NCI-H510A treated with DMSO at 0.1 percent for 48 hours (cell line): ENCODE measurements around the gene IFI27.

Source experiments
- DNase-seq: peaks from one replicate; lab custom pipeline; 2025; lab: John Stamatoyannopoulos, UW

Gene IFI27

GRCh38 chr14:94125659-94126418 lies 15.3 kb downstream of the IFI27 start:
- DNase-seq, result no peak

- no peak for DNase-seq
These were observed 15.8 kb downstream of the IFI27 start for GRCh38 chr14:94126419-94126677.

GRCh38 chr14:94126800-94127199 lies 16.3 kb downstream of the IFI27 start:
- DNase-seq, result no peak

DNA sequence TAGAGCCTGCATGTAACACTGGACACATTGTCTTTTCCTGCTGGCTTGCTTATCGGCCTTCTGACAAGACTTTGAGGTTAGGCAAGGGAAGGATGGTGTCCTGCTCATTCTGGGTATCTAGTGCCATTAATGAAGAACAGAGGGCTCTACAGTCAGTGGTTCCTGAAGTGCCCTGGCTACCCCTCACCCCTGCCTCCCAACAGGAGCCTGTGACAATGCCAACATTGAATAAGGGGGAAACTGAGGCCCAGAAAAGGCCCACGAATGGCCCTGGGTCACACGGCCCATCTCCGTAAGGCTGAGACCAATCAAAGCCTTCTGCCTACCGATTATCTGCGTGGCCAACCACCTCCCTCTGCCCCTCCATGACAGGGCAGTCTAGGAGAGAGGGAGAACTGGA lies 16.8 kb downstream of the IFI27 start:
- no peak for DNase-seq

DNA sequence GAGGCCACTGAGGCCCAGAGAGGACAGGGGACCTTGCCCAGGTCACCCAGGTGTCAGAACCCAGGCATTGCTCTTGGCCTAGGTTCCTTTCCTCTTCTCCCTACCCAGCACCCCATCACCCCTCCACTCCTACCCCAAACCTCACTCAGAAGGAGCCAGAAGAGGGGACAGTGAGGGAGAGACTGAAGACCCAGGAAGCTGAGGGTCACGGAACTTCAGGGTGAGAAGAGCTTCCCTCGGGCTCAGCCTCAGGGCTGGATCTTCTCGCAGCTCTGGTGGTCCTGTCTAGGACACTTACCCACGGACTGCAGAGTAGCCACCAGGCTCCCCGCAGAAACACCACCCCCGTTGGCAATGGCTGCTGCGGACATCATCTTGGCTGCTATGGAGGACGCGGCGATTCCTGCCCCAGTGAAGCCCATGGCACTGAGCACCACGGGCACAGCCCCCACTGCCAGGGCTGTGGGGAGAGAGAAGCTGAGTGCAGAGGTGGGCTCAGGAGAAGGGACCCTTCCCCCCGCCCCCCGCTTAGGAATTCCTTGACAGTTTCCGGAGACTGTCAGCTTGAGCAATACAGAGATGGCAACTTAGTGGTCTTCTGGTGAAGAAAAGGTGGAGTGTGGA lies 17.8 kb downstream of the IFI27 start:
- DNase-seq, result no peak

- DNase-seq, result peak; percentile 86
These were observed 18.7 kb downstream of the IFI27 start, which contains the start of gene IFI27L2 for GRCh38 chr14:94129111-94129757. Gene IFI27L2, minus strand, starts transcription at chr14:94129604. Its CDS starts 40 bp downstream, at chr14:94129564.

DNA sequence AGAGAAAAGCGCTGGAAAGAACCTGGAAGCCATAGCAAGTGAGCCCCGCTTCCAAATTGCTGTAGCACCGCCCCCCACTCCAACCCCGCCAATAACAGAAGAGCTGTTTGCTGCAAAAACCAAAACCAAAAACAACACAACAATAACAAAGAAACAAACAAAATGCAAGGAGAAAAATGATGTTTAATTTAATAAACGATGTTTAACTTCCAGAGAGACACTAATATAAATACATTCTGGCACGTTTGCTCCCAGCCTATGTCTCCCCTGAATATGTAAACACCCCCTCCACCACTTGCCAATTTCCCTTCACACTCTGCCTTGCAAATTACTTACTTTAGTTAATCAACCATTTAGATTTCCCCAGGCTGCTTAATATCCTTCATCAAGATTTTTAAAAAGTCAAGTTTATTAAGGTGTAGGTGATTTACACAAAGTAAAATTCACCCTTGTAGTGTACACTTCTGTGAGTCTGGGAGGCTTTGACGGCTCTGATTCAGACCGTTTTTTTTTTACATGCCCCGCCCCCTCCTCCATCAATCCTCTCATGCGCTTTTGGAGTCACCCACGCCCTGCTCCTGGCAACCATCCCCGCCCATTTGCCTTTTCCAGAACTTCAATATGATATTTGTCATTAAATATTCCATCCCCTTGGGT lies 19.4 kb downstream of the IFI27 start:
- DNase-seq, result peak; percentile 51

- peak; percentile 59 for DNase-seq
These were observed 21.9 kb downstream of the IFI27 start for GRCh38 chr14:94132285-94132887.

DNA sequence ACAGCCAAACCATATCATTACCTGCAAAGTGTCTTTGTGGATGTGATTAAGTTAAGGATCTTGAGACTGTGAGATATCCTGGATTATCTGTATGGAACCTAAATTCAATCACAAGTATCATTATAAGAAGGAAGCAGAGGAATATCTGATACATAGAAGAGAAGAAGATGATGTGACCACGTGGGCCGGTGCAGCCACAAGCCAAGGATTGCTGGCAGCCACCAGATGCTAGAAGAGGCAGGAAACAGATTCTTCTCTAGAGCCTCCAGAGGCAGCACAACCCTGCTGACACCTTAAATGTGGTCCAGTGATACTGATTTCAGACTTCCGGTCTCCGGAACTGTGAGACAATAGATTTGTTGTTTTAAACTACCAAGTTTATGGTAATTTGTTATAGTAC lies 24.9 kb downstream of the IFI27 start:
- no peak for DNase-seq

DNA sequence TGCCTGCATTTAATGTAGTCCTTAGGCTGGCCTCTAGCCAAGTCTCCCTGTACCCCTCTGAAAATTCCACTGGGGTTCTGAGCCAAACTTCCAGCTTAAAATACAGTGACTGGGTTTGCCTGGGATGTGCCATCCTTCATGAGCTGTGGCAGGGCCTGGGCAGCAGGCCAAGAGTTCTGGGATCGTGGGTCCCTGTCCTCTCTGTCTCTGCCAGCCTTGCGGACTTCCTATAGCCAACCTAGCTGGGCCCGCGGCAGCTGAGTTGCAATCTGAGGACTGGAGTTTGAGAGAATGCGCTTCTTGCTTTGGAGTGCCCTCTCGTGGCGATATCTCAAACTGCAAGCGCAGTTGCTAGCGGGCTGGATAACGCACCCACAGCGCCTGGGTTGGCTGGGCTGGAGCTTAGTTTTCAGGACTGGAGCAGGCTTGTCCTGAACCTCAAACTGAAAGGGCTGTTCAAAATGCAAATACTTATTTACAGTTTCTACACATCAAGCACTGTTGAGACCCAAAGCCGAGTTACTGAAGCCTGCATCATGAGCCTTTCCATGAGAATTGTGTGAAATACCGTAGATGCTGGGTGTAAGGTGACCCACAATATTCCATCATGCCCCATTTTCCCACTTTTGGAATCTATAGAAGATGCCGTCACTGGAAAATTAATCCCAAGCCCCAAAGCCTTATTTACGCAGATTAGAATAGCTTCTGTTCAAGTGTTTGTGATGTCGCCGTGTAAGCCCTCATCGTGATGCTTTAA lies 26.2 kb downstream of the IFI27 start:
- peak; percentile 75 for DNase-seq

GRCh38 chr14:94138251-94138650 lies 27.7 kb downstream of the IFI27 start:
- DNase-seq, result no peak

DNA sequence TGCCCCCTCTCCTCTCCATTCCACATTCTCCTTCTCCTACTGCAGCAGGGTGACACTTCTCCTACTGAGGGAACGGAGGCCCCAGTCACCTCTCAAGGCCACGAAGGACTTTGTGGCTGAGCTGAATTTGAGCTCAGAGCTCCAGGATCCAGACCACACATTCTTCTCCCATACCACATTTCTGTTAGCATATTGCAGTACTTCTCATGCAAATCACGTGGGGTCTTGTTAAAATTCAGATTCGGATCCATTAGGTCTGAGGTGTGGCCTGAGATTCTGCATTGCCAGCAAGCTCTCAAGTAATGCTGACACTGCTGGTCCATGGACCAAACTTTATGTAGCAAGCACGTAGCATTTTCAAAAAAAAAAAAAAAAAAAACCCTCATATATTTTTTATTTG lies 28.5 kb downstream of the IFI27 start:
- DNase-seq, result no peak

GRCh38 chr14:94139421-94139820 lies 28.9 kb downstream of the IFI27 start:
- DNase-seq, result no peak

DNA sequence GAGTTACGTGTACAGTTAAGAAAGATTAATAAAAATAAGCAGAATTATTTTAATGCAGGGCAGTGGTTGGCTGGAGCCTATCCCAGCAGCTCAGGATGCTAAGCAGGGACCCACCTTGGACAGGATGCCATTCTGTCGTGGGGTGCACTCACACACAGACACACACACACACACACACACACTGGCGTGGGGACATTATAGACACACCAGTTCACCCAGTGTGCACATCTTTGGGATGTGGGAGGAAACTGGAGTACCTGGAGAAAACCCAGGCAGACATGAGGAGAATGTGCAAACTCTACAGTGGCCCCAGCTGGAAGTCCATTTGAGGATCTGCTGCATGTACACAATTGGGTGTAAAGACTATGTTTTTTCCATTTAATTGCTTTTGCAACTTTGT lies 31.7 kb downstream of the IFI27 start:
- DNase-seq, result no peak

- no peak for DNase-seq
These were observed 32.3 kb downstream of the IFI27 start for GRCh38 chr14:94142836-94143235.

DNA sequence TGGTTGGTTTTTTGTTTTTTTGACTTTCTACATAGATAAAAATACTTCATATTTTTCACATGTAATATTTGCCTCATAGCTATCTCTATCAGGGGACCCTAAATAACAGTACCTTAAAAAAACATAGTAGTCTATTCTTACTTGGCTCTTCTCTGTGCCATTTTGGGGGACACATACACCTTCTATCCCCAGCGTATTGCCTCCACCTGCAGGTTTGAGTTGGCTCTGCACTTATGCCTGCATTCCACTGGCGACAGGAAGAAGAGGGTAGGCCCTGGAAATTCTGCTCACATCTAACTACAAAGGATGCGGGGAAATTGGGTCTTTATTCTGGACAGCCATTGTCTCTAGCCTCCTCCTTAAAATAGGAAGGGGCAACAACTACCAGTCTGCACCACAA lies 32.7 kb downstream of the IFI27 start:
- no peak for DNase-seq

GRCh38 chr14:94143711-94144110 lies 33.2 kb downstream of the IFI27 start:
- DNase-seq, result no peak

DNA sequence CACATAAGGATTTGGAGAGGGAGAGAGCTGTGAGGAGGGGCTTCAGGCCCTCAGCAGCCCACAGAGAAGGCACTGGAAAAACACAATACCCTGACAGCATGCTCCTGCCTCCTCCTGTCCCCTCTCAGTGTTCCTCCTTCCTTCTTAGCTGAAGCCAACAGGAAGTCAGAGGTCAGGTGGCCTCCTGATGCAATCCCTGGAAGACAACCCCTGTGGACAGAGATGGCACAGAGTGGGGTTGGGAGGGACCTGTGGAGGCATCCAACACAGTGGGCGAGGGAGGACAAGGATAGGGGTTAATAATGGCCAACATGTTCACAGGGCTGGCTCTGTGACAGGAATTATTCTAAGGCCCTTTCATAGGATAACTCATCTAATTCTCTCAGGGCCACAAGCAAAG lies 34.2 kb downstream of the IFI27 start:
- no peak for DNase-seq

DNA sequence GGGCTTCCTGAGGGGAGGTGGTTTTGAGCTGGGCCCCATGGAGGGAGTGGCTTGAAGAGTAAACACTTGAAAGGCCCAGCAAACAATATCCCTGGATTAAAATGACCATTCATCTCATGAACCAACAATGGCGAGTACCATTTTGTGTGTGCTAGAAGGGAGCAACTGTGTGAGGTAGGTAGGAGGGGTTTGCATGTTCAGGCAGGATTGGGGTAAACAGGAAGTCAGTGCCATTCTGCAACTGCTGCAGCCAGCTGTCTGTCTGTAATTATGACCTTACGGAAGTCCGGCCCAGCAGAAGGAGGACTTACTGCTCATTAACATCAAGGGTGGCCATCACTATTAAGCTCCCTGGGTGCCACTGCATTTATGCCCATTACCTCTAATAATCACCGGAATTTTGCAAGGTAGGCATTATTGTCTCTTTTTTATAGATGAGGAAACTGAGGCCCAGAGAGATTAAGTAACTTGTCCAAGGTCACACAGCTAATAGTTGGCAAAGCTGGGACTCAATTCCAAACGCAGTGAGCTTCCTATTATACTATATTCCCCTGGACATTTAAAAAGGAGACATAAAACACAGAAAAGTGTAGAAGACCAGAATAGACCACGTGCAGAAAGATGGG lies 35.5 kb downstream of the IFI27 start:
- DNase-seq, result peak; percentile 74

DNA sequence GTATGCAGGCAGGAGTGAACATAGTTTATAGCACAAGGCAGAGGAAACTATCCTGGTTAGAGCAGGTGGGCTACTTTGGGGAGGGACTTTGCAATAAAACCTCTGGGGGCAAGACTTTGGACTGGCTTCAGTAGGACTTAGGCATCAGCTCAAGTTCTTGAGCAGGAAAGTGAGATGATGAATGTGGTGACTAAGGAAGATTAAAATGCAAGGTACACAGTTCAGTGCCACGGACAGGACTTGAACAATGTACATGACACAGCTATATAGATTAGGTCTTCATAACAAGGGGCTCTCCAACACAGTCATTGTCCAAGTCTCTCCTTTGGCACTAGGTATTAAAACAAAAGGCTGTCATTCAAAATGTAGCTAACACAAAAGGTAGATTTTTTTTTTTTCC lies 42.1 kb downstream of the IFI27 start:
- DNase-seq, result no peak

DNA sequence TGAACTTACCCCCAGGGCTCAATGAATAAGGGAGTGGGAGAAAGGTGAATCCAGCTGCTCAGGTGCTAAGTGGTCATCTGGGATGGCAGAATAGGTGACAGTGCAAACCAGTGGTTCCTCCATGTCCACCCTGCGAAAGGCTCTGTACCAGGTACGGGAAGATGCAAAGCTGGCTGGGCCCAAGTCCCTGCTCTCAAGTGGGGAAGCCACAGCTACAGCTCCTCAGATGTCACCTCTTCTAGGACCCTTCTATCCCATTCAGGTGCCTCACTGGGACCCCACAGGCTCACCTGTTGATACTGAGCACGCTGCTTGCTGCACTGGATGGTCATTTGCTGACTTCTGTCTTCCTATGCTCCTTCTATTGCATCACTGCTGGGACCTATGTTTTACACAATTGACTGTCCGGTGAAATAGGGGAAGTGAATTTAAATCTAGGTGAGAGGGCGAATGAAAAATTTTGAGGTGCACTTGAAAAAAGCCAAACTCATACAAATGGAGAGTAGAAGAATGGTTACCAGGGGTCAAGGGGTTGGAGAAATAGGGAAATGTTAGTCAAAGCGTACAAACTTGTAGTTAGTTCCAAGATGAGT lies 43.3 kb downstream of the IFI27 start:
- no peak for DNase-seq
